WTC11 (cell line): ENCODE results near the gene FAM124B.
"Not testable (repeated sequence)": the region's sequence is repeated elsewhere in the genome, so short reads cannot be mapped to it uniquely, and the experiment has no call there.

Experiments used
- AFF4 ChIP-seq: sonication (generic); formaldehyde crosslinking; IDR thresholded peaks from 2 replicates; pipeline ENCODE4 v1.8.1; 2023; ENCODE audit warnings: mild to moderate bottlenecking, missing genetic modification reagents, borderline replicate concordance
- CREB1 ChIP-seq: sonication (generic); formaldehyde crosslinking; IDR thresholded peaks from 2 replicates; pipeline ENCODE4 v1.8.0; 2023; ENCODE audit warnings: mild to moderate bottlenecking, missing genetic modification reagents
- CREM ChIP-seq: sonication (generic); formaldehyde crosslinking; IDR thresholded peaks from 2 replicates; pipeline ENCODE4 v1.8.1; 2022; ENCODE audit warnings: mild to moderate bottlenecking, missing genetic modification reagents, moderate library complexity
- CTCF ChIP-seq: fragments of 200-600 bp; IDR thresholded peaks from 2 replicates; pipeline ENCODE4 v1.8.0; 2022; ENCODE audit warnings: antibody characterized with exemption
- ESRRA ChIP-seq: sonication (generic); formaldehyde crosslinking; IDR thresholded peaks from 2 replicates; pipeline ENCODE4 v1.8.1; 2022; ENCODE audit warnings: mild to moderate bottlenecking, missing genetic modification reagents, borderline replicate concordance
- KAT7 ChIP-seq: sonication (generic); formaldehyde crosslinking; IDR thresholded peaks from 2 replicates; pipeline ENCODE4 v1.8.1; 2023; ENCODE audit warnings: missing genetic modification reagents, mild to moderate bottlenecking, borderline replicate concordance
- MAX ChIP-seq: sonication (generic); formaldehyde crosslinking; IDR thresholded peaks from 2 replicates; pipeline ENCODE4 v1.8.0; 2022; ENCODE audit warnings: mild to moderate bottlenecking, missing genetic modification reagents
- MXD4 ChIP-seq: fragments of 250-450 bp; sonication (Bioruptor Pico); IDR thresholded peaks from 2 replicates; pipeline ENCODE4 v1.8.0; 2021; ENCODE audit warnings: mild to moderate bottlenecking, moderate library complexity, borderline replicate concordance
- NFE2L1 ChIP-seq: sonication (generic); formaldehyde crosslinking; IDR thresholded peaks from 2 replicates; pipeline ENCODE4 v1.8.1; 2023; ENCODE audit warnings: missing genetic modification reagents
- RELA ChIP-seq: sonication (generic); formaldehyde crosslinking; IDR thresholded peaks from 2 replicates; pipeline ENCODE4 v1.8.1; 2022; ENCODE audit warnings: missing genetic modification reagents, mild to moderate bottlenecking, borderline replicate concordance
- SMAD3 ChIP-seq: sonication (generic); formaldehyde crosslinking; IDR thresholded peaks from 2 replicates; pipeline ENCODE4 v1.8.0; 2022; ENCODE audit warnings: missing genetic modification reagents, mild to moderate bottlenecking, borderline replicate concordance
- USF2 ChIP-seq: sonication (generic); formaldehyde crosslinking; IDR thresholded peaks from 2 replicates; pipeline ENCODE4 v1.8.1; 2023; ENCODE audit warnings: mild to moderate bottlenecking, missing genetic modification reagents, moderate library complexity

- TF ChIP-seq ESRRA (CRISPR knock-in tag); KAT7 (CRISPR knock-in tag); CREM; NFE2L1 (CRISPR knock-in tag); CTCF; RELA (CRISPR knock-in tag); MAX; CREB1 (CRISPR knock-in tag); MXD4 (CRISPR knock-in tag); SMAD3 (CRISPR knock-in tag); AFF4; USF2 (CRISPR knock-in tag): not testable (repeated sequence)
These were observed 4.8 kb downstream of the FAM124B start for GRCh38 chr2:224397100-224397499.
